Daoy (cell line): Measurements from ENCODE around the gene RASIP1. TPM values are rescaled to one million over a fixed set of nuclear protein-coding genes. Genes with fewer than 3 reads are reported as not detected.
"Not testable (repeated sequence)": the region's sequence is repeated elsewhere in the genome, so short reads cannot be mapped to it uniquely, and the experiment has no call there.

Experiments
- DNase-seq: peaks from one replicate; pipeline ENCODE4 v3.0.0-alpha.2; 2015; ENCODE audit warnings: low read depth
- total RNA-seq: library from RNA; depleted of rRNA; stranded (reverse); fragments of >200 nt; shearing (Covaris generic); gene quantifications from 2 replicates; pipeline ENCODE4 v1.2.3, GENCODE V29; 2014

Gene RASIP1
- total RNA-seq, 1 experiment from 2014 or later = 0.17 TPM

GRCh38 chr19:48731452-48731851 lies 9.0 kb downstream of the RASIP1 start:
- no peak for DNase-seq

GRCh38 chr19:48728911-48729664 lies 11.3 kb downstream of the RASIP1 start:
- DNase-seq = no peak

- no peak for DNase-seq
These were observed 13.9 kb downstream of the RASIP1 start for GRCh38 chr19:48726556-48726955.

- DNase-seq = peak; percentile 83
These were observed 15.3 kb downstream of the RASIP1 start for GRCh38 chr19:48724796-48725753.

GRCh38 chr19:48722196-48722708 lies 18.2 kb downstream of the RASIP1 start:
- no peak for DNase-seq

- DNase-seq = peak; percentile 99
These were observed 19.7 kb downstream of the RASIP1 start for GRCh38 chr19:48720613-48721296.

GRCh38 chr19:48720251-48720612 lies 20.2 kb downstream of the RASIP1 start:
- no peak for DNase-seq

GRCh38 chr19:48719263-48720171 lies 20.9 kb downstream of the RASIP1 start, which contains the start of gene MAMSTR:
Gene MAMSTR (minus strand): TSS chr19:48719725. CDS start chr19:48719031, 694 bp downstream.
- DNase-seq = no peak

- DNase-seq = no peak
These were observed 21.6 kb downstream of the RASIP1 start for GRCh38 chr19:48718711-48719231.

- not testable (repeated sequence) for DNase-seq
These were observed 22.3 kb downstream of the RASIP1 start for GRCh38 chr19:48718106-48718505.

GRCh38 chr19:48716562-48717291 lies 23.7 kb downstream of the RASIP1 start:
- DNase-seq = peak; percentile 58

- no peak for DNase-seq
These were observed 24.7 kb downstream of the RASIP1 start for GRCh38 chr19:48715681-48716171.

- DNase-seq = no peak
These were observed 25.4 kb downstream of the RASIP1 start for GRCh38 chr19:48714759-48715675.

GRCh38 chr19:48713864-48714755 lies 26.3 kb downstream of the RASIP1 start:
- DNase-seq = peak; percentile 100

- no peak for DNase-seq
These were observed 27.2 kb downstream of the RASIP1 start for GRCh38 chr19:48713041-48713863.

GRCh38 chr19:48711106-48711662 lies 29.2 kb downstream of the RASIP1 start:
- no peak for DNase-seq
